GM12878 (cell line): ENCODE measurements around the gene ID3. TPM values are rescaled to one million over a fixed set of nuclear protein-coding genes. Genes with fewer than 3 reads are reported as not detected.

Source experiments
- CEBPB ChIP-seq, 2 experiments: fragments of 150-350 bp in 1 of 2; IDR thresholded peaks; 2 replicates each; pipeline ENCODE4 v1.6.1; 2012 to 2014; ENCODE audit warnings: low read depth in 2 of 2, low read length in 2 of 2, borderline replicate concordance in 1 of 2, inconsistent platforms in 1 of 2
- POLR2AphosphoS2 ChIP-seq: IDR thresholded peaks from 2 replicates; pipeline ENCODE4 v1.6.1; 2011; ENCODE audit warnings: low read depth, mild to moderate bottlenecking, low read length, improper control_type of control experiment, moderate library complexity
- REST ChIP-seq: IDR thresholded peaks from 2 replicates; pipeline ENCODE4 v1.6.1; 2012; ENCODE audit warnings: mild to moderate bottlenecking, low read depth, low read length
- YBX1 ChIP-seq: fragments of 450-650 bp; IDR thresholded peaks from 2 replicates; pipeline ENCODE4 v1.6.1; 2016; ENCODE audit warnings: antibody characterized with exemption
- ZNF592 ChIP-seq: fragments of 450-650 bp; IDR thresholded peaks from 2 replicates; pipeline ENCODE4 v1.6.1; 2017; ENCODE audit warnings: mild to moderate bottlenecking, moderate library complexity
- polyA plus RNA-seq, 11 experiments: library from polyadenylated mRNA; depleted of rRNA in 4 of 11; unstranded in 6 of 11; stranded (reverse) in 5 of 11; fragments of >200 nt; fragmentation: Nextera tagmentation in 4 of 11; fragmentation: Illumina TruSeq in 1 of 11; extraction: Ambion mirVana in 4 of 11; extraction: Trizol in 1 of 11; gene quantifications; 1 replicate in 1 of 11; 2 replicates in 10 of 11; pipeline versions ENCODE4 v1.2.1 to v1.2.3, GENCODE V29; 2011 to 2016; ENCODE audit warnings: inconsistent platforms in 2 of 11, missing spikeins in 2 of 11, low read depth in 1 of 11
- total RNA-seq, 4 experiments: library from RNA; depleted of rRNA in 3 of 4; stranded (reverse); fragments of >200 nt in 3 of 4; fragmentation: Illumina TruSeq in 1 of 4; extraction: Trizol in 1 of 4; gene quantifications; 2 replicates each; pipeline versions ENCODE4 v1.2.1 to v1.2.3, GENCODE V29; 2013 to 2021

Gene ID3
- total and polyA plus RNA-seq, 10 of the 15 experiments (the other 5 are each of a cell fraction or from before 2014, with no cell fraction given) = 42.7 to 475 (median 207) TPM

GRCh38 chr1:23509896-23510295, 49.4 kb downstream of the ID3 start (continued):
- TF ChIP-seq POLR2AphosphoS2 (no peak), CEBPB (IDR thresholded peaks at IDR 0.05; ENCODE audit: borderline replicate concordance in 1 of 2, low read depth in 2 of 2, low read length in 2 of 2) (no peak), REST (no peak), ZNF592 (no peak), YBX1 (no peak)

Other genes with a start within 250 kb of the ID3 start
Only the 7 nearest of the 10 such genes appear.
- 107 and 127 TPM in 2 replicates for gene HNRNPR, start 215.2 kb downstream of the ID3 start, total RNA-seq (2014; rRNA removed)
- gene HNRNPR, start 215.2 kb downstream of the ID3 start, total RNA-seq (2014; rRNA removed; fragmentation: Illumina TruSeq; extraction: Trizol) = 230 and 249 TPM in 2 replicates
- 190 and 194 TPM in 2 replicates for gene HNRNPR, start 215.2 kb downstream of the ID3 start, total RNA-seq (2021)
- 279 and 291 TPM in 2 replicates for gene HNRNPR, start 215.2 kb downstream of the ID3 start, polyA plus RNA-seq (2011; rRNA removed)
- gene HNRNPR, start 215.2 kb downstream of the ID3 start, polyA plus RNA-seq (2014; fragmentation: Illumina TruSeq; extraction: Trizol) = 280 and 322 TPM in 2 replicates
- 100 to 1,000 TPM in 1 of 2 experiments, 10 to 100 TPM in 1; 80.5 to 138 TPM for gene HNRNPR, start 215.2 kb downstream of the ID3 start, polyA plus RNA-seq (2014; fragmentation: Nextera tagmentation; extraction: Ambion mirVana)
- 166 and 190 TPM in 2 replicates for gene HNRNPR, start 215.2 kb downstream of the ID3 start, polyA plus RNA-seq (2014; rRNA removed)
- gene HNRNPR, start 215.2 kb downstream of the ID3 start, polyA plus RNA-seq (2016; fragmentation: Nextera tagmentation; extraction: Ambion mirVana) = 100 to 1,000 TPM; 242 to 260 TPM
- gene ZNF436, start 189.7 kb downstream of the ID3 start, total RNA-seq (2014; rRNA removed) = 3.4 and 3.8 TPM in 2 replicates
- 3.5 and 3.8 TPM in 2 replicates for gene ZNF436, start 189.7 kb downstream of the ID3 start, total RNA-seq (2014; rRNA removed; fragmentation: Illumina TruSeq; extraction: Trizol)
- 3.1 and 3.2 TPM in 2 replicates for gene ZNF436, start 189.7 kb downstream of the ID3 start, total RNA-seq (2021)
- gene ZNF436, start 189.7 kb downstream of the ID3 start, polyA plus RNA-seq (2011; rRNA removed) = 4.7 and 6.3 TPM in 2 replicates
- 3.4 and 4.5 TPM in 2 replicates for gene ZNF436, start 189.7 kb downstream of the ID3 start, polyA plus RNA-seq (2014; fragmentation: Illumina TruSeq; extraction: Trizol)
- gene ZNF436, start 189.7 kb downstream of the ID3 start, polyA plus RNA-seq (2014; fragmentation: Nextera tagmentation; extraction: Ambion mirVana) = 1 to 10 TPM in 1 of 2 experiments, under 1 TPM in 1; 0.85 to 1.1 TPM
- 1.8 and 1.9 TPM in 2 replicates for gene ZNF436, start 189.7 kb downstream of the ID3 start, polyA plus RNA-seq (2014; rRNA removed)
- 1 to 10 TPM; 2.6 to 2.9 TPM for gene ZNF436, start 189.7 kb downstream of the ID3 start, polyA plus RNA-seq (2016; fragmentation: Nextera tagmentation; extraction: Ambion mirVana)
- gene TCEA3, start 134.8 kb downstream of the ID3 start, total RNA-seq (2014; rRNA removed) = 0.23 TPM in 1 of 2 replicates, not detected in the other
- gene TCEA3, start 134.8 kb downstream of the ID3 start, total RNA-seq (2014; rRNA removed; fragmentation: Illumina TruSeq; extraction: Trizol) = not detected in 2 replicates
- 0.37 TPM in 1 of 2 replicates, not detected in the other for gene TCEA3, start 134.8 kb downstream of the ID3 start, total RNA-seq (2021)
- gene TCEA3, start 134.8 kb downstream of the ID3 start, polyA plus RNA-seq (2011; rRNA removed) = 0.08 TPM in 1 of 2 replicates, not detected in the other
- gene TCEA3, start 134.8 kb downstream of the ID3 start, polyA plus RNA-seq (2014; fragmentation: Illumina TruSeq; extraction: Trizol) = 0.27 TPM in 1 of 2 replicates, not detected in the other
- gene TCEA3, start 134.8 kb downstream of the ID3 start, polyA plus RNA-seq (2014; fragmentation: Nextera tagmentation; extraction: Ambion mirVana) = not detected
- 0.06 TPM in 1 of 2 replicates, not detected in the other for gene TCEA3, start 134.8 kb downstream of the ID3 start, polyA plus RNA-seq (2014; rRNA removed)
- gene TCEA3, start 134.8 kb downstream of the ID3 start, polyA plus RNA-seq (2016; fragmentation: Nextera tagmentation; extraction: Ambion mirVana) = not detected
- 0.44 and 0.56 TPM in 2 replicates for gene ASAP3, start 75.3 kb downstream of the ID3 start, total RNA-seq (2014; rRNA removed)
- 0.13 and 0.18 TPM in 2 replicates for gene ASAP3, start 75.3 kb downstream of the ID3 start, total RNA-seq (2014; rRNA removed; fragmentation: Illumina TruSeq; extraction: Trizol)
- gene ASAP3, start 75.3 kb downstream of the ID3 start, total RNA-seq (2021) = 0.66 and 0.92 TPM in 2 replicates
- 0.04 TPM in 1 of 2 replicates, not detected in the other for gene ASAP3, start 75.3 kb downstream of the ID3 start, polyA plus RNA-seq (2011; rRNA removed)
- 0.34 and 0.76 TPM in 2 replicates for gene ASAP3, start 75.3 kb downstream of the ID3 start, polyA plus RNA-seq (2014; fragmentation: Illumina TruSeq; extraction: Trizol)
- gene ASAP3, start 75.3 kb downstream of the ID3 start, polyA plus RNA-seq (2014; fragmentation: Nextera tagmentation; extraction: Ambion mirVana) = under 1 TPM in 1 of 2 experiments, not detected in 1; 0.07 TPM
- gene ASAP3, start 75.3 kb downstream of the ID3 start, polyA plus RNA-seq (2014; rRNA removed) = 0.44 and 0.65 TPM in 2 replicates
- gene ASAP3, start 75.3 kb downstream of the ID3 start, polyA plus RNA-seq (2016; fragmentation: Nextera tagmentation; extraction: Ambion mirVana) = under 1 TPM; 0.33 to 0.34 TPM
- 23.7 and 24.6 TPM in 2 replicates for gene E2F2, start 28.3 kb downstream of the ID3 start, total RNA-seq (2014; rRNA removed)
- gene E2F2, start 28.3 kb downstream of the ID3 start, total RNA-seq (2014; rRNA removed; fragmentation: Illumina TruSeq; extraction: Trizol) = 13.4 and 14.7 TPM in 2 replicates
- 24.0 and 27.2 TPM in 2 replicates for gene E2F2, start 28.3 kb downstream of the ID3 start, total RNA-seq (2021)
- gene E2F2, start 28.3 kb downstream of the ID3 start, polyA plus RNA-seq (2011; rRNA removed) = 2.3 and 3.8 TPM in 2 replicates
- gene E2F2, start 28.3 kb downstream of the ID3 start, polyA plus RNA-seq (2014; fragmentation: Illumina TruSeq; extraction: Trizol) = 9.0 and 14.5 TPM in 2 replicates
- 1 to 10 TPM; 4.3 to 4.6 TPM for gene E2F2, start 28.3 kb downstream of the ID3 start, polyA plus RNA-seq (2014; fragmentation: Nextera tagmentation; extraction: Ambion mirVana)
- 10.4 and 12.2 TPM in 2 replicates for gene E2F2, start 28.3 kb downstream of the ID3 start, polyA plus RNA-seq (2014; rRNA removed)
- 10 to 100 TPM; 17.5 to 18.0 TPM for gene E2F2, start 28.3 kb downstream of the ID3 start, polyA plus RNA-seq (2016; fragmentation: Nextera tagmentation; extraction: Ambion mirVana)
- 2,159 and 2,394 TPM in 2 replicates for gene RPL11, start 132.3 kb upstream of the ID3 start, total RNA-seq (2014; rRNA removed)
- 3,824 and 3,837 TPM in 2 replicates for gene RPL11, start 132.3 kb upstream of the ID3 start, total RNA-seq (2014; rRNA removed; fragmentation: Illumina TruSeq; extraction: Trizol)
- gene RPL11, start 132.3 kb upstream of the ID3 start, total RNA-seq (2021) = 1,753 and 1,779 TPM in 2 replicates
- 2,789 and 3,603 TPM in 2 replicates for gene RPL11, start 132.3 kb upstream of the ID3 start, polyA plus RNA-seq (2011; rRNA removed)
- 4,611 and 5,379 TPM in 2 replicates for gene RPL11, start 132.3 kb upstream of the ID3 start, polyA plus RNA-seq (2014; fragmentation: Illumina TruSeq; extraction: Trizol)
- gene RPL11, start 132.3 kb upstream of the ID3 start, polyA plus RNA-seq (2014; fragmentation: Nextera tagmentation; extraction: Ambion mirVana) = 1,000 to 10,000 TPM; 2,510 to 2,532 TPM
- gene RPL11, start 132.3 kb upstream of the ID3 start, polyA plus RNA-seq (2014; rRNA removed) = 3,466 and 3,676 TPM in 2 replicates
- gene RPL11, start 132.3 kb upstream of the ID3 start, polyA plus RNA-seq (2016; fragmentation: Nextera tagmentation; extraction: Ambion mirVana) = 1,000 to 10,000 TPM in 1 of 2 experiments, 100 to 1,000 TPM in 1; 968 to 1,082 TPM
- 31.3 and 31.8 TPM in 2 replicates for gene ELOA, start 184.0 kb upstream of the ID3 start, total RNA-seq (2014; rRNA removed)
- 44.2 and 47.9 TPM in 2 replicates for gene ELOA, start 184.0 kb upstream of the ID3 start, total RNA-seq (2014; rRNA removed; fragmentation: Illumina TruSeq; extraction: Trizol)
- gene ELOA, start 184.0 kb upstream of the ID3 start, total RNA-seq (2021) = 46.2 and 46.6 TPM in 2 replicates
- gene ELOA, start 184.0 kb upstream of the ID3 start, polyA plus RNA-seq (2011; rRNA removed) = 23.5 and 25.7 TPM in 2 replicates
- 56.4 and 63.3 TPM in 2 replicates for gene ELOA, start 184.0 kb upstream of the ID3 start, polyA plus RNA-seq (2014; fragmentation: Illumina TruSeq; extraction: Trizol)
- 10 to 100 TPM; 20.1 to 24.8 TPM for gene ELOA, start 184.0 kb upstream of the ID3 start, polyA plus RNA-seq (2014; fragmentation: Nextera tagmentation; extraction: Ambion mirVana)
- gene ELOA, start 184.0 kb upstream of the ID3 start, polyA plus RNA-seq (2014; rRNA removed) = 30.8 and 33.4 TPM in 2 replicates
- gene ELOA, start 184.0 kb upstream of the ID3 start, polyA plus RNA-seq (2016; fragmentation: Nextera tagmentation; extraction: Ambion mirVana) = 10 to 100 TPM; 57.7 to 63.6 TPM